ENCODE results near the gene DTHD1. TPM values are rescaled to one million over a fixed set of nuclear protein-coding genes. Genes with fewer than 3 reads are reported as not detected.

The DTHD1 gene
- total and polyA plus RNA-seq, 2 donors (not counting 3 experiments of a cell fraction or from before 2014, with no cell fraction given): not detected

DNA sequence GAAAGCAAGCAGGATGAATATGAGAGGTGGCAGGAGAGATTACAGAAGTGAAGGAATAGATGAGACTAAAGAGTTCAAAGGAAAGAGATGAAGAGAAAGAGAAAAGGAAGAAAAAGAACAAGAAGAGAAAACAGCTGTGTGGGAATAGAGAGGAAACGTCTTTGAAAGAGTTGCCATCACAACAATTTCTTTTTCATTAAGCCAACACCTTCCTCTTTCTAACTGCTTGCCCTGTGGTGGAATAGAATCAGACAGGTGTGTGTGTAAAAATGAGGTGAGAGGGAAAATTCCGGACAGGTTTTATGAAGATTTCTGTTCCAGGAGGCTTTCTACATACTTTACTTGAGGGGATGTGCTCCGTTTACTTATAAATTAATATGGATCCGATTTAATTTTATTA is 28.8 kb downstream of the DTHD1 start:
- Histone ChIP-seq H3K9me3 (replicated peaks; ENCODE audit: control insufficient read depth, insufficient read depth, low read length) (no peaks in the 10 kb centered on the region), H3K9ac (replicated peaks; ENCODE audit: extremely low read depth, insufficient read depth, low read length) (no peak overlapping the region), H2AFZ (ENCODE audit: low read depth, low read length) (no peak overlapping the region), H4K20me1 (replicated peaks; ENCODE audit: control insufficient read depth, extremely low read depth, insufficient read depth, low read length) (no peaks in the 10 kb centered on the region), H3K9me1 (replicated peaks; ENCODE audit: control insufficient read depth, extremely low read depth, insufficient read depth, low read length) (no peaks in the 10 kb centered on the region), H3K27me3 (ENCODE audit: control insufficient read depth in 2 of 2, insufficient read depth in 2 of 2, low read length in 2 of 2) (no peaks in the 10 kb centered on the region), H3K27ac (ENCODE audit: insufficient read depth, low read depth, low read length) (no peak overlapping the region), H3K79me2 (ENCODE audit: control insufficient read depth, insufficient read depth, low read length) (no peaks in the 10 kb centered on the region), H3K36me3 (ENCODE audit: control insufficient read depth in 2 of 2, extremely low read depth in 1 of 2, insufficient read depth in 2 of 2, low read length in 2 of 2) (no peaks in the 10 kb centered on the region), H3K4me1 (ENCODE audit: control insufficient read depth, extremely low read depth, insufficient read depth, low read length) (no peaks in the 10 kb centered on the region), H3K4me2 (ENCODE audit: insufficient read depth, low read length) (no peak overlapping the region), H3K4me3 (replicated peaks in 1 of 3; ENCODE audit: insufficient read depth in 1 of 3, low read depth in 1 of 3, low read length in 3 of 3) (no peak overlapping the region)
- TF ChIP-seq EZH2 (IDR thresholded peaks at IDR 0.05; ENCODE audit: borderline replicate concordance, low read depth, low read length, severe bottlenecking): no peak
- TF ChIP-seq JUN (IDR thresholded peaks at IDR 0.05; ENCODE audit: borderline replicate concordance, insufficient read depth, insufficient read length, low read depth): no peak
- TF ChIP-seq, protein P1, sequence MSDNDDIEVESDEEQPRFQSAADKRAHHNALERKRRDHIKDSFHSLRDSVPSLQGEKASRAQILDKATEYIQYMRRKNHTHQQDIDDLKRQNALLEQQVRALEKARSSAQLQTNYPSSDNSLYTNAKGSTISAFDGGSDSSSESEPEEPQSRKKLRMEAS (IDR thresholded peaks at IDR 0.05; ENCODE audit: insufficient read depth, insufficient read length): no peak
- no peak for TF ChIP-seq FOS (IDR thresholded peaks at IDR 0.05; ENCODE audit: borderline replicate concordance, insufficient read depth, low read length)
- no peak for TF ChIP-seq GATA2 (IDR thresholded peaks at IDR 0.05; ENCODE audit: insufficient read depth, insufficient read length, low read depth, low read length)
- TF ChIP-seq POLR2A (IDR thresholded peaks at IDR 0.05; ENCODE audit: low read depth, low read length): no peak
- TF ChIP-seq, protein P2, sequence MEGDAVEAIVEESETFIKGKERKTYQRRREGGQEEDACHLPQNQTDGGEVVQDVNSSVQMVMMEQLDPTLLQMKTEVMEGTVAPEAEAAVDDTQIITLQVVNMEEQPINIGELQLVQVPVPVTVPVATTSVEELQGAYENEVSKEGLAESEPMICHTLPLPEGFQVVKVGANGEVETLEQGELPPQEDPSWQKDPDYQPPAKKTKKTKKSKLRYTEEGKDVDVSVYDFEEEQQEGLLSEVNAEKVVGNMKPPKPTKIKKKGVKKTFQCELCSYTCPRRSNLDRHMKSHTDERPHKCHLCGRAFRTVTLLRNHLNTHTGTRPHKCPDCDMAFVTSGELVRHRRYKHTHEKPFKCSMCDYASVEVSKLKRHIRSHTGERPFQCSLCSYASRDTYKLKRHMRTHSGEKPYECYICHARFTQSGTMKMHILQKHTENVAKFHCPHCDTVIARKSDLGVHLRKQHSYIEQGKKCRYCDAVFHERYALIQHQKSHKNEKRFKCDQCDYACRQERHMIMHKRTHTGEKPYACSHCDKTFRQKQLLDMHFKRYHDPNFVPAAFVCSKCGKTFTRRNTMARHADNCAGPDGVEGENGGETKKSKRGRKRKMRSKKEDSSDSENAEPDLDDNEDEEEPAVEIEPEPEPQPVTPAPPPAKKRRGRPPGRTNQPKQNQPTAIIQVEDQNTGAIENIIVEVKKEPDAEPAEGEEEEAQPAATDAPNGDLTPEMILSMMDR (IDR thresholded peaks at IDR 0.05; ENCODE audit: extremely low read depth in 1 of 2, insufficient read depth in 1 of 2, low read depth in 1 of 2, low read length in 2 of 2): no peak
- no peak for TF ChIP-seq POLR2AphosphoS5 (IDR thresholded peaks at IDR 0.05; ENCODE audit: insufficient read depth, low read depth, low read length)
- no peak for TF ChIP-seq MYC (IDR thresholded peaks at IDR 0.05; ENCODE audit: low read depth, low read length)
- no TSS peak for BruUV-seq (replicated peaks)
- dilution Hi-C loops (cut with MboI; ENCODE audit: extremely low pct_ligation_motif_present, low sequenced_read_pairs) (no loop called here), intact Hi-C loops (cut with micrococcal nuclease) (no loop called here)
- POLR2A ChIA-PET: no interaction called here
- DNase-seq (ENCODE audit: low read depth, low spot score): no peak
- CTCF ChIA-PET: no interaction called here
- FAIRE-seq: no peak
